Caco-2 (cell line): ENCODE measurements around the gene DENND1A. TPM values are rescaled to one million over a fixed set of nuclear protein-coding genes. Genes with fewer than 3 reads are reported as not detected.

Experiments
- BruUV-seq: library from RNA; stranded (reverse); fragments of 400-500 nt; replicated peaks from 2 replicates; lab custom pipeline; 2021; lab: Mats Ljungman, UMichigan
- CTCF ChIA-PET: fragments of 300-600 bp; sonication (Branson Sonifier 250); formaldehyde crosslinking; loops from one replicate; lab custom pipeline; 2022; ENCODE audit warnings: antibody characterized with exemption; lab: Charles Lee
- POLR2A ChIA-PET: fragments of 300-600 bp; sonication (Branson Sonifier 250); formaldehyde crosslinking; loops from one replicate; lab custom pipeline; 2022; ENCODE audit warnings: antibody characterized with exemption; lab: Charles Lee
- DNase-seq, 2 experiments: peaks; one replicate each; pipeline versions ENCODE4 v3.0.0 to v3.0.0-alpha.2; 2020 to 2022
- H3K27me3 ChIP-seq: replicated peaks from 2 replicates; pipeline ENCODE4 v1.6.0; 2011; ENCODE audit warnings: low read length; ENCODE audit not compliant: control insufficient read depth, insufficient read depth
- H3K36me3 ChIP-seq: 2 replicates; pipeline ENCODE4 v1.5.1; 2011; ENCODE audit warnings: low read length; ENCODE audit not compliant: control insufficient read depth, insufficient read depth
- H3K4me1 ChIP-seq: fragments of 250-450 bp; sonication (Bioruptor Pico); 2 replicates; pipeline ENCODE4 v1.5.1; 2020; ENCODE audit warnings: mild to moderate bottlenecking
- H3K4me3 ChIP-seq: 2 replicates; pipeline ENCODE4 v1.5.1; 2011; ENCODE audit warnings: low read depth, mild to moderate bottlenecking, control low read depth, low read length
- H3K9me3 ChIP-seq: fragments of 250-450 bp; sonication (Bioruptor Pico); 2 replicates; pipeline ENCODE4 v1.5.1; 2020; ENCODE audit warnings: mild to moderate bottlenecking, moderate library complexity
- H3K27ac Mint-ChIP-seq: one replicate; pipeline ENCODE4 v1.8.0; 2022; ENCODE audit warnings: mixed read lengths; ENCODE audit not compliant: unreplicated experiment
- H3K27me3 Mint-ChIP-seq: one replicate; pipeline ENCODE4 v1.8.0; 2022; ENCODE audit warnings: mixed read lengths; ENCODE audit not compliant: insufficient read depth, unreplicated experiment
- H3K36me3 Mint-ChIP-seq: one replicate; pipeline ENCODE4 v1.8.0; 2022; ENCODE audit warnings: mild to moderate bottlenecking, mixed read lengths; ENCODE audit not compliant: insufficient read depth, unreplicated experiment
- H3K4me1 Mint-ChIP-seq: one replicate; pipeline ENCODE4 v1.8.0; 2022; ENCODE audit warnings: low read depth, mixed read lengths; ENCODE audit not compliant: unreplicated experiment
- H3K4me3 Mint-ChIP-seq: one replicate; pipeline ENCODE4 v1.8.0; 2022; ENCODE audit warnings: mild to moderate bottlenecking, moderate library complexity, mixed read lengths; ENCODE audit not compliant: unreplicated experiment
- H3K9me3 Mint-ChIP-seq: one replicate; pipeline ENCODE4 v1.8.0; 2022; ENCODE audit warnings: mixed read lengths; ENCODE audit not compliant: unreplicated experiment
- CTCF ChIP-seq, 2 experiments: fragments of 200-600 bp in 1 of 2; IDR thresholded peaks; 1 replicate in 1 of 2; 2 replicates in 1 of 2; pipeline versions ENCODE4 v1.5.1 to v1.8.0; 2011 to 2022; ENCODE audit warnings: antibody characterized with exemption in 1 of 2, control low read depth in 1 of 2, inconsistent platforms in 1 of 2, low read depth in 1 of 2, low read length in 1 of 2, mild to moderate bottlenecking in 1 of 2, moderate library complexity in 1 of 2; ENCODE audit not compliant: insufficient read depth in 1 of 2, severe bottlenecking in 1 of 2, unreplicated experiment in 1 of 2
- intact Hi-C: fragments of 100-400 bp; cut with micrococcal nuclease; formaldehyde crosslinking; loops from one replicate; pipeline ENCODE4 v1.10.0; 2022; ENCODE audit not compliant: unreplicated experiment
- total RNA-seq: library from RNA; stranded (reverse); gene quantifications from 2 replicates; pipeline ENCODE4 v1.2.3, GENCODE V29; 2022

DENND1A gene
- total RNA-seq, 1 experiment from 2014 or later: 41.6 TPM

- Histone ChIP-seq H3K9me3 (no peaks in the 10 kb centered on the region), H3K27me3 (no peaks in the 10 kb centered on the region), H3K4me1 (peaks cover 18% of the 10 kb centered on the region), H3K4me3 (no peak overlapping the region), H3K36me3 (no peaks in the 10 kb centered on the region)
- no peak overlapping the region for H3K27ac Mint-ChIP-seq
- no peak for TF ChIP-seq CTCF (IDR thresholded peaks at IDR 0.05; ENCODE audit: insufficient read depth in 1 of 2, low read depth in 1 of 2, low read length in 1 of 2, severe bottlenecking in 1 of 2, unreplicated experiment in 1 of 2)
- H3K4me3 Mint-ChIP-seq: no peak overlapping the region
- CTCF ChIA-PET: no interaction called here
- no peak for DNase-seq
- no TSS peak for BruUV-seq
- H3K36me3 Mint-ChIP-seq: no peaks in the 10 kb centered on the region
- H3K9me3 Mint-ChIP-seq: peaks cover 10% of the 10 kb centered on the region
- peaks cover 7% of the 10 kb centered on the region for H3K4me1 Mint-ChIP-seq
- no peaks in the 10 kb centered on the region for H3K27me3 Mint-ChIP-seq
- intact Hi-C loops: loop anchor here (5.0 kb wide), 1 partner anchor 67 kb away; no protein-coding TSS in a partner anchor
- POLR2A ChIA-PET: no interaction called here
Observed at GRCh38 chr9:123860603-123861002, 69.3 kb downstream of the DENND1A start.

- no TSS peak for BruUV-seq
- DNase-seq: no peak
- no peaks in the 10 kb centered on the region for H3K27me3 Mint-ChIP-seq
- ChIA-PET CTCF (no interaction called here), POLR2A (no interaction called here)
- Histone ChIP-seq H3K27me3 (no peaks in the 10 kb centered on the region), H3K4me1 (no peaks in the 10 kb centered on the region), H3K9me3 (no peaks in the 10 kb centered on the region; the same call in 1 of the 2 replicates), H3K36me3 (no peaks in the 10 kb centered on the region), H3K4me3 (no peak overlapping the region)
- H3K4me3 Mint-ChIP-seq: no peak overlapping the region
- intact Hi-C loops: no loop called here
- no peaks in the 10 kb centered on the region for H3K4me1 Mint-ChIP-seq
- no peak overlapping the region for H3K27ac Mint-ChIP-seq
- peaks cover 6% of the 10 kb centered on the region for H3K36me3 Mint-ChIP-seq
- H3K9me3 Mint-ChIP-seq: peaks cover 24% of the 10 kb centered on the region
- TF ChIP-seq CTCF (IDR thresholded peaks at IDR 0.05; ENCODE audit: insufficient read depth in 1 of 2, low read depth in 1 of 2, low read length in 1 of 2, severe bottlenecking in 1 of 2, unreplicated experiment in 1 of 2): no peak
Observed at GRCh38 chr9:123852403-123852802, 77.5 kb downstream of the DENND1A start.

GRCh38 chr9:123851851-123852250 lies 78.1 kb downstream of the DENND1A start:
- no peak for DNase-seq
- BruUV-seq: no TSS peak
- POLR2A ChIA-PET: no interaction called here
- no peaks in the 10 kb centered on the region for H3K36me3 ChIP-seq
- no peak overlapping the region for H3K27ac Mint-ChIP-seq
- no peaks in the 10 kb centered on the region for H3K4me1 ChIP-seq
- no peaks in the 10 kb centered on the region for H3K27me3 Mint-ChIP-seq
- peaks cover 28% of the 10 kb centered on the region for H3K9me3 Mint-ChIP-seq
- H3K4me3 ChIP-seq: no peak overlapping the region
- no peak overlapping the region for H3K4me3 Mint-ChIP-seq
- CTCF ChIA-PET: no interaction called here
- H3K9me3 ChIP-seq: peaks cover 4% of the 10 kb centered on the region; the same call in 1 of the 2 replicates
- peaks cover 6% of the 10 kb centered on the region for H3K36me3 Mint-ChIP-seq
- no peaks in the 10 kb centered on the region for H3K27me3 ChIP-seq
- no peak for TF ChIP-seq CTCF (IDR thresholded peaks at IDR 0.05; ENCODE audit: insufficient read depth in 1 of 2, low read depth in 1 of 2, low read length in 1 of 2, severe bottlenecking in 1 of 2, unreplicated experiment in 1 of 2)
- no peaks in the 10 kb centered on the region for H3K4me1 Mint-ChIP-seq
- intact Hi-C loops: no loop called here
